A549 (cell line): Measurements from ENCODE around the gene DPYSL3. TPM values are rescaled to one million over a fixed set of nuclear protein-coding genes. Genes with fewer than 3 reads are reported as not detected.

Source experiments
- ATAC-seq, 2 experiments: fragments of 200-7000 bp in 1 of 2; fragments of >200 bp in 1 of 2; cut with Nextera tagmentation in 1 of 2; cut with Tn5 transposase in 1 of 2; 3 replicates each; pipeline versions ENCODE4 v1.8.0 to v1.9.1; 2018 to 2020; ENCODE audit warnings: mild to moderate bottlenecking in 1 of 2, moderate library complexity in 1 of 2
- CTCF ChIA-PET: fragments of 300-600 bp; sonication (Branson Sonifier 250); formaldehyde crosslinking; extraction: SDS; loops from one replicate; lab custom pipeline; 2021; ENCODE audit warnings: antibody characterized with exemption, inconsistent platforms; lab: Yijun Ruan, JAX
- POLR2A ChIA-PET: fragments of 350-600 bp; formaldehyde crosslinking; extraction: SDS; loops from one replicate; lab custom pipeline; 2021; ENCODE audit warnings: antibody characterized with exemption, inconsistent platforms; lab: Yijun Ruan, JAX
- DNase-seq, 2 experiments: peaks; one replicate each; pipeline versions ENCODE4 v3.0.0 to v3.0.0-alpha.2; 2011 to 2016; ENCODE audit warnings: low read depth in 1 of 2, low spot score in 1 of 2
- FAIRE-seq: peaks from 2 replicates; lab custom pipeline; 2011; peaks lifted over from hg19 to GRCh38; lab: Jason Lieb, UNC
- H3K27ac ChIP-seq, 2 experiments: fragments of >200 bp; sonication (Bioruptor Twin); formaldehyde crosslinking; 3 replicates each; pipeline ENCODE4 v1.5.1; 2016 to 2017
- H3K4me1 ChIP-seq: fragments of >200 bp; sonication (Bioruptor Twin); formaldehyde crosslinking; 3 replicates; pipeline ENCODE4 v1.6.1; 2016
- H3K4me2 ChIP-seq: fragments of >200 bp; sonication (Bioruptor Twin); formaldehyde crosslinking; 3 replicates; pipeline ENCODE4 v1.6.1; 2016
- H3K4me3 ChIP-seq: fragments of >200 bp; sonication (Bioruptor Twin); formaldehyde crosslinking; 3 replicates; pipeline ENCODE4 v1.5.1; 2016
- H3K9me3 ChIP-seq: fragments of >200 bp; sonication (Bioruptor Twin); formaldehyde crosslinking; 3 replicates; pipeline ENCODE4 v1.6.1; 2016
- CBX2 ChIP-seq: fragments of 200-600 bp; sonication (generic); IDR thresholded peaks from 2 replicates; pipeline ENCODE4 v1.6.1; 2016; ENCODE audit warnings: low read depth, mild to moderate bottlenecking, borderline replicate concordance
- CHD2 ChIP-seq: fragments of 150-350 bp; IDR thresholded peaks from 2 replicates; pipeline ENCODE4 v1.6.1; 2014; ENCODE audit warnings: low read length; ENCODE audit not compliant: partially characterized antibody
- CHD4 ChIP-seq: fragments of 200-600 bp; sonication (generic); IDR thresholded peaks from 2 replicates; pipeline ENCODE4 v1.6.1; 2016; ENCODE audit warnings: antibody characterized with exemption, mild to moderate bottlenecking, borderline replicate concordance
- EHMT2 ChIP-seq: fragments of 200-600 bp; sonication (generic); IDR thresholded peaks from 2 replicates; pipeline ENCODE4 v1.6.1; 2016; ENCODE audit warnings: antibody characterized with exemption, low read depth, mild to moderate bottlenecking, moderate library complexity
- FOSB ChIP-seq: fragments of 250-450 bp; sonication (Bioruptor Pico); IDR thresholded peaks from 2 replicates; pipeline ENCODE4 v1.5.0; 2020; ENCODE audit warnings: mild to moderate bottlenecking, moderate library complexity
- FOSL2 ChIP-seq, 2 experiments: fragments of 450-650 bp in 1 of 2; fragments of >200 bp in 1 of 2; sonication (Bioruptor Twin) in 1 of 2; formaldehyde crosslinking; IDR thresholded peaks; 2 replicates each; pipeline versions ENCODE4 v1.5.0 to v1.6.1; 2016 to 2020; ENCODE audit warnings: mild to moderate bottlenecking in 1 of 2, moderate library complexity in 1 of 2
- FOXS1 ChIP-seq: fragments of 250-450 bp; sonication (Bioruptor Pico); IDR thresholded peaks from 2 replicates; pipeline ENCODE4 v1.5.0; 2020; ENCODE audit warnings: mild to moderate bottlenecking, moderate library complexity
- HDAC2 ChIP-seq: fragments of 200-600 bp; sonication (generic); IDR thresholded peaks from 2 replicates; pipeline ENCODE4 v1.6.1; 2016
- HEYL ChIP-seq: fragments of 250-450 bp; sonication (Bioruptor Pico); IDR thresholded peaks from 2 replicates; pipeline ENCODE4 v1.8.0; 2021; ENCODE audit warnings: mild to moderate bottlenecking, moderate library complexity
- HOXB13 ChIP-seq: fragments of 250-450 bp; sonication (Bioruptor Pico); IDR thresholded peaks from 2 replicates; pipeline ENCODE4 v1.5.0; 2020; ENCODE audit warnings: low read depth, mild to moderate bottlenecking, moderate library complexity
- JUN ChIP-seq, 2 experiments: fragments of >200 bp; sonication (Bioruptor Twin); formaldehyde crosslinking; IDR thresholded peaks; 2 replicates in 1 of 2; 3 replicates in 1 of 2; pipeline ENCODE4 v1.6.1; 2016 to 2017
- KDM5A ChIP-seq: fragments of 200-600 bp; sonication (generic); IDR thresholded peaks from 2 replicates; pipeline ENCODE4 v1.6.1; 2016; ENCODE audit warnings: antibody characterized with exemption, mild to moderate bottlenecking
- MAFK ChIP-seq: fragments of 450-650 bp; IDR thresholded peaks from 2 replicates; pipeline ENCODE4 v1.6.1; 2014; ENCODE audit not compliant: partially characterized antibody
- MAZ ChIP-seq: fragments of 150-350 bp; IDR thresholded peaks from 2 replicates; pipeline ENCODE4 v1.6.1; 2014; ENCODE audit warnings: antibody characterized with exemption, low read depth, low read length, borderline replicate concordance
- NFE2L2 ChIP-seq: fragments of 150-350 bp; conservative IDR thresholded peaks from 2 replicates; pipeline ENCODE4 v1.6.1; 2014; ENCODE audit warnings: low read length
- POLR2A ChIP-seq: IDR thresholded peaks from 2 replicates; pipeline ENCODE4 v1.6.1; 2012; ENCODE audit warnings: mild to moderate bottlenecking, low read length
- POLR2AphosphoS2 ChIP-seq: conservative IDR thresholded peaks from 2 replicates; pipeline ENCODE4 v1.6.1; 2012; ENCODE audit warnings: low read length, improper control_type of control experiment, inconsistent platforms
- RFX5 ChIP-seq: fragments of 450-650 bp; IDR thresholded peaks from 2 replicates; pipeline ENCODE4 v1.7.1; 2014; ENCODE audit warnings: antibody characterized with exemption, mild to moderate bottlenecking, moderate library complexity
- ZNF302 ChIP-seq: fragments of 250-450 bp; sonication (Bioruptor Pico); IDR thresholded peaks from 2 replicates; pipeline ENCODE4 v1.9.0; 2021; ENCODE audit warnings: inconsistent platforms, mild to moderate bottlenecking, moderate library complexity
- ZSCAN20 ChIP-seq: fragments of 250-450 bp; sonication (Bioruptor Pico); IDR thresholded peaks from 2 replicates; pipeline ENCODE4 v1.8.0; 2022; ENCODE audit warnings: mild to moderate bottlenecking, moderate library complexity
- WGBS: methylation state at CpG from one replicate; pipeline ENCODE4 v1.1.6; 2017; ENCODE audit errors: missing lambda C conversion rate; 5-methylcytosine and 5-hydroxymethylcytosine counted together
- polyA plus RNA-seq, 4 experiments: library from polyadenylated mRNA; depleted of rRNA in 3 of 4; stranded (reverse); fragments of >200 nt; fragmentation: RNase III in 1 of 4; extraction: RNeasy Plus Mini Kit Qiagen cat#74134 plus additional on column Dnase treatment in 1 of 4; gene quantifications; 2 replicates in 3 of 4; 3 replicates in 1 of 4; pipeline ENCODE4 v1.2.3, GENCODE V29; 2011 to 2017
- TF ChIP-seq, protein P1 (sequence below): fragments of >200 bp; sonication (Bioruptor Twin); formaldehyde crosslinking; IDR thresholded peaks from 3 replicates; pipeline ENCODE4 v1.6.1; 2016
- TF ChIP-seq, protein P2 (sequence below): IDR thresholded peaks from 2 replicates; pipeline ENCODE4 v1.6.1; 2012
- TF ChIP-seq, protein P3 (sequence below): fragments of 150-350 bp; IDR thresholded peaks from 2 replicates; pipeline ENCODE4 v1.6.1; 2014; ENCODE audit warnings: low read depth, mild to moderate bottlenecking, low read length

The DPYSL3 gene
- polyA plus RNA-seq, 2 of the 4 experiments (the other 2 are of a cell fraction) = 16.5 to 22.3 TPM

DNA sequence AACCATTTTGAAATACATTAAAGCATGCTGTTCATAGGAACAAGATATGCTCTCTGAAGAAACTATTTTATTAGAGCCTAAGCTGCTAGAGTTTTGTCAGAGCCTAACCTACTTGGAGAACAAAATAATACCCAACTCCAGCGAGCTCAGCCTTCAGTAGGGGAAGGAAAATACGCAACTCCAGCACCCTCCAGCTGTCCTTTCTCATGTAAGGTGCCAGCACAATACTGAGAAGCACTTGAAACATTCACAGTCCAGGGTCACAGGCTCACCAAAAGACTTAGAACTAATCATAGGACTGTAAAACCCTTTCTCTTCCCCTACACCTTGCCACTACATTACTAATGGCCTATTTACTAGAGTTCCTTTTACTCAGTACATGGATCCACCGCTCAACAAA lies 18.9 kb downstream of the DPYSL3 start:
- WGBS = 42% methylated on average over 3 of the region's 3 CpGs
- H3K4me1 ChIP-seq = no peaks in the 10 kb centered on the region
- ATAC-seq (no peak), FAIRE-seq (no peak), DNase-seq (no peak)
- H3K4me2 ChIP-seq = no peak overlapping the region
- CTCF ChIA-PET = interaction anchor here (1.0 kb wide), 1 partner anchor 36 kb away, joined by 3 read pairs; no protein-coding TSS in a partner anchor
- POLR2A ChIA-PET = no interaction called here
- no peaks in the 10 kb centered on the region for H3K9me3 ChIP-seq
- H3K27ac ChIP-seq = no peak overlapping the region
- no peak overlapping the region for H3K4me3 ChIP-seq
- TF ChIP-seq FOSL2 (IDR thresholded peaks at IDR 0.05) (no peak), FOSL2 (CRISPR knock-in tag; IDR thresholded peaks at IDR 0.05) (no peak), CBX2 (no peak), MAZ (no peak), FOXS1 (no peak), ZNF302 (CRISPR knock-in tag) (no peak), JUN (IDR thresholded peaks at IDR 0.05) (no peak)

DNA sequence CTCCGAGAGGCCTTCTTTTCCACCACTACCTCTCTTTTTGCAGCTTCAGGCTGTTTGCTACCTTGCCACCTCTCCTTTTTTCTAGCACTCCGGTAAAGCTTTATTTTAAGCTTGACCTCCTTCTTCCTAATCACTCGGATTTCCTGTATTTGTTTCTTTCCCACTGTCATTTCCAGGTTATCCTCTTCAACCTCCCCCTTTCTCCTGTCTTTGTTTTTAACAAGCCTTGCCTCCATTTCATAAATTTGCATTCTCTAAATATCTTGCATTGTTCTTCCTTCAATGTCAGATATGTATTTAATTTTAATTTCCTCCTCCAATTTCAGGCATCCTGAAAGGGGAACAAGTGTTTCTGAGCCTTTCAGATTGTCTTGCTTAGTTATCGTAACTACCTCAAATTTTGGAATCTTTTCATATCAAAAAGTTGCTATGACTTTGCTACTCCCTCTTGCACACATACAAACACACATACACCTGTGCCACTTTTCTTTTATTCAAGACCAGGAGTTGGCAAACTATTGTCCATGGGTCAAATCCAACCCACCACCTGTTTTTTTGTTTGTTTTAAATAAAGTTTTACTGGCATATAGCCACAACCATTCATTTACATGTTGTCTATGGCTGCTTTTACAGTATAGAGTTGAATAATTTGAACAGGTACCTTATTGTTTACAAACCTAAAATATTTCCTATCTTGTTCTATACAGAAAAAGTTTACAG lies 22.7 kb downstream of the DPYSL3 start:
- POLR2A ChIA-PET = no interaction called here
- DNase-seq = no peak
- WGBS = 45% methylated on average over 4 of the region's 4 CpGs
- TF ChIP-seq CHD4 = no peak
- no peak for TF ChIP-seq RFX5
- TF ChIP-seq POLR2A = no peak
- TF ChIP-seq, all 56 proteins: peak for 0
- H3K27ac ChIP-seq = no peak overlapping the region
- FAIRE-seq (no peak), ATAC-seq (no peak)
- H3K4me3 ChIP-seq = no peak overlapping the region
- H3K4me1 ChIP-seq = no peaks in the 10 kb centered on the region
- CTCF ChIA-PET = interaction anchor here (0.6 kb wide), 1 partner anchor 1177 kb away, joined by 4 read pairs; no protein-coding TSS in a partner anchor
- H3K9me3 ChIP-seq = no peaks in the 10 kb centered on the region
- no peak overlapping the region for H3K4me2 ChIP-seq

DNA sequence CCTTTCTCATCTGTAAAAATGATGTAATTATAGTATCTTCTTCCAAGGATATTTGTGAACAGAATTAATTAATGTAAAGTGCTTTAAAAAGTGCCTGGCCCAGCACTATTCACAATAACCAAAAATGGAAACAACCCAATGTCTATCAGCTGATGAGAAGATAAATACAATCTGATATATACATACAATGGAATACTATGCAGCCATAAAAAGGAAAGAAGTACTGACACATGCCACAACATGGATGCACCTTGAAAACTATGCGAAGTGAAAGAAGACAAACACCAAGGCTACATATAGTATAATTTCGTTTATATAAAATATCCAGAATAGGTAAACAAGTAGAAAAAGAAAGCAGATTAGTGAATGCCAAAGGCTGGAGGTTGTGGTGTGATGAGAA lies 24.1 kb downstream of the DPYSL3 start:
- ATAC-seq (no peak), DNase-seq (no peak), FAIRE-seq (no peak)
- no peaks in the 10 kb centered on the region for H3K9me3 ChIP-seq
- TF ChIP-seq MAFK = no peak
- TF ChIP-seq, protein P1, sequence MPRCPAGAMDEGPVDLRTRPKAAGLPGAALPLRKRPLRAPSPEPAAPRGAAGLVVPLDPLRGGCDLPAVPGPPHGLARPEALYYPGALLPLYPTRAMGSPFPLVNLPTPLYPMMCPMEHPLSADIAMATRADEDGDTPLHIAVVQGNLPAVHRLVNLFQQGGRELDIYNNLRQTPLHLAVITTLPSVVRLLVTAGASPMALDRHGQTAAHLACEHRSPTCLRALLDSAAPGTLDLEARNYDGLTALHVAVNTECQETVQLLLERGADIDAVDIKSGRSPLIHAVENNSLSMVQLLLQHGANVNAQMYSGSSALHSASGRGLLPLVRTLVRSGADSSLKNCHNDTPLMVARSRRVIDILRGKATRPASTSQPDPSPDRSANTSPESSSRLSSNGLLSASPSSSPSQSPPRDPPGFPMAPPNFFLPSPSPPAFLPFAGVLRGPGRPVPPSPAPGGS = no peak
- TF ChIP-seq EHMT2 = no peak
- H3K4me2 ChIP-seq = no peak overlapping the region
- 39% methylated on average over 2 of the region's 2 CpGs for WGBS
- POLR2A ChIA-PET = no interaction called here
- no peaks in the 10 kb centered on the region for H3K4me1 ChIP-seq
- no peak overlapping the region for H3K4me3 ChIP-seq
- no peak overlapping the region for H3K27ac ChIP-seq
- CTCF ChIA-PET = no interaction called here

DNA sequence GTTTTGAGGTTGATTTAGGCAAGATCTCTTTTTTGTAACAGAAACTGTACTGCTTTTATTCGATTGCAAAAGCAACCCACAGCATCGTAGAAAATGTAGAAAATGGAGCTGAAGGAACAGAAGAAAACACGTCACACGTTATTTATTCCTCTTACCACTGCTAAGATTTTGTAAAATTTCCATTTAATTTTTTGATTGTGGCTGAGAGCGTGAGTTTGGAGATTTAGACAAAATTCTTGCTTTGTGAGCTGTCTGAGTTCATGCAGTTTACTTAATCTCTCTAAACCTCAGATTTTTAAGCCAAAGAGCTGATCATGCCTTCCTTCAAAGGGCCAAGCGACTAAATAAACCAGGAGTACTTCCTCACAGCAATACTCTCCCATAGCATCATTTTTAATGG lies 24.8 kb downstream of the DPYSL3 start:
- no peak for DNase-seq
- Histone ChIP-seq H3K4me3 (no peak overlapping the region), H3K27ac (no peak overlapping the region), H3K4me1 (0 out of 3 replicates have a peak, but pooled peaks cover 3% of the 10 kb centered on the region), H3K9me3 (no peaks in the 10 kb centered on the region), H3K4me2 (no peak overlapping the region)
- FAIRE-seq = no peak
- ATAC-seq = no peak
- 51% methylated on average over 6 of the region's 6 CpGs for WGBS
- ChIA-PET POLR2A (no interaction called here), CTCF (interaction anchor here (1.3 kb wide), 1 partner anchor 23 kb away, joined by 5 read pairs; no protein-coding TSS in a partner anchor)
- TF ChIP-seq CBX2 = no peak
- TF ChIP-seq HDAC2 = no peak
- no peak for TF ChIP-seq NFE2L2
- TF ChIP-seq HOXB13 (CRISPR knock-in tag) = no peak
- no peak for TF ChIP-seq POLR2AphosphoS2
- no peak for TF ChIP-seq KDM5A
- TF ChIP-seq, protein P2, sequence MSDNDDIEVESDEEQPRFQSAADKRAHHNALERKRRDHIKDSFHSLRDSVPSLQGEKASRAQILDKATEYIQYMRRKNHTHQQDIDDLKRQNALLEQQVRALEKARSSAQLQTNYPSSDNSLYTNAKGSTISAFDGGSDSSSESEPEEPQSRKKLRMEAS = no peak
- TF ChIP-seq, protein P3, sequence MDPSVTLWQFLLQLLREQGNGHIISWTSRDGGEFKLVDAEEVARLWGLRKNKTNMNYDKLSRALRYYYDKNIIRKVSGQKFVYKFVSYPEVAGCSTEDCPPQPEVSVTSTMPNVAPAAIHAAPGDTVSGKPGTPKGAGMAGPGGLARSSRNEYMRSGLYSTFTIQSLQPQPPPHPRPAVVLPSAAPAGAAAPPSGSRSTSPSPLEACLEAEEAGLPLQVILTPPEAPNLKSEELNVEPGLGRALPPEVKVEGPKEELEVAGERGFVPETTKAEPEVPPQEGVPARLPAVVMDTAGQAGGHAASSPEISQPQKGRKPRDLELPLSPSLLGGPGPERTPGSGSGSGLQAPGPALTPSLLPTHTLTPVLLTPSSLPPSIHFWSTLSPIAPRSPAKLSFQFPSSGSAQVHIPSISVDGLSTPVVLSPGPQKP = no peak
- TF ChIP-seq FOSB (CRISPR knock-in tag) = no peak
- TF ChIP-seq ZSCAN20 = no peak
- TF ChIP-seq HEYL (CRISPR knock-in tag) = no peak
- TF ChIP-seq CHD2 = no peak
